Thyroid gland (tissue), 4 donors: ENCODE results near the gene PRAMEF12. TPM values are rescaled to one million over a fixed set of nuclear protein-coding genes. Genes with fewer than 3 reads are reported as not detected.
"Not testable (repeated sequence)": the region's sequence is repeated elsewhere in the genome, so short reads cannot be mapped to it uniquely, and the experiment has no call there.

Source experiments
- DNase-seq, 2 donors: peaks; one replicate each; pipeline ENCODE4 v3.0.0-alpha.2; 2019
- H3K27ac ChIP-seq, 3 donors: fragments of 200-600 bp; sonication (generic); 1 replicate in 2 of 3; 2 replicates in 1 of 3; pipeline ENCODE4 v1.5.1; 2016 to 2019; ENCODE audit warnings: mild to moderate bottlenecking in 1 of 3, moderate library complexity in 1 of 3
- H3K27me3 ChIP-seq: fragments of 200-600 bp; sonication (generic); one replicate; pipeline ENCODE4 v1.5.1; 2019
- H3K36me3 ChIP-seq, 2 donors: fragments of 200-600 bp; sonication (generic); one replicate each; pipeline ENCODE4 v1.5.1; 2016 to 2019
- H3K4me1 ChIP-seq, 2 donors: fragments of 200-600 bp; sonication (generic); one replicate each; pipeline ENCODE4 v1.5.1; 2017 to 2019
- H3K4me3 ChIP-seq, 3 donors: fragments of 200-600 bp; sonication (generic); replicated peaks in 1 of 3; 1 replicate in 2 of 3; 2 replicates in 1 of 3; pipeline ENCODE4 v1.5.1; 2016; ENCODE audit warnings: mild to moderate bottlenecking in 1 of 3
- H3K9me3 ChIP-seq: fragments of 200-600 bp; sonication (generic); one replicate; pipeline ENCODE4 v1.5.1; 2017
- POLR2A ChIP-seq, 2 donors: fragments of 450-650 bp; IDR thresholded peaks; one replicate each; pipeline ENCODE4 v1.6.1; 2017; ENCODE audit warnings: antibody characterized with exemption in 2 of 2, mild to moderate bottlenecking in 2 of 2, moderate library complexity in 1 of 2
- WGBS, 2 donors: methylation state at CpG; one replicate each; pipeline ENCODE4 v1.1.5; 2017; 5-methylcytosine and 5-hydroxymethylcytosine counted together
- intact Hi-C: fragments of 100-400 bp; cut with DNase I; formaldehyde crosslinking; loops from one replicate; pipeline ENCODE4 v1.15.1; 2023
- total RNA-seq, 4 donors: library from RNA; depleted of rRNA; stranded (reverse); fragments of >200 nt; gene quantifications; one replicate each; pipeline ENCODE4 v1.2.3, GENCODE V29; 2016
- TF ChIP-seq, protein P1 (sequence below), 6 experiments: fragments of 200-600 bp in 3 of 6; fragments of 450-650 bp in 3 of 6; sonication (generic) in 3 of 6; IDR thresholded peaks; one replicate each; pipeline ENCODE4 v1.5.1; 2016 to 2019; ENCODE audit warnings: antibody characterized with exemption in 6 of 6, mild to moderate bottlenecking in 2 of 6, inconsistent platforms in 1 of 6, moderate library complexity in 1 of 6

The PRAMEF12 gene
- total RNA-seq, 4 donors from 2014 or later: not detected

DNA sequence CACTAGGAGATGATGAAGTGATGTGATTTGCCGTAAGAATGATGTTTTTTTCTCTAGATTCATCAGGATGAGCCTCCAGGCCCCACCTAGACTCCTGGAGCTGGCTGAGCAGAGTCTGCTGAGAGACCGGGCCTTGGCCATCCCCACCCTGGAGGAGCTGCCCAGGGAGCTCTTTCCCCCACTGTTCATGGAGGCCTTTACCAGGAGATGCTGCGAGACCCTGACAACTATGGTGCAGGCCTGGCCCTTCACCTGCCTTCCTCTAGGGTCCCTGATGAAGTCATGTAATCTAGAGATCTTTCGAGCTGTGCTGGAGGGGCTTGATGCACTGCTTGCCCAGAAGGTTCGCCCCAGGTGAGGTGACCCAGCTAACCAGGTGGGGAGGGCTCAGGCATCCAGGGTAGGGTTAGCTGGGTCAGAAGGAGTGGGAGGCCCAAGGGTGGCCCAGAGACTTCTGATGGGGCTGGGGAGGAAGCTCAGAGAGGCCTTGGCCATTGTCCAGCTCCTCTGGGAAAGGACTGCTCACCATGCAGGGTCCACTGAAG lies 1.3 kb downstream of the PRAMEF12 start:
- TF ChIP-seq, protein P1, sequence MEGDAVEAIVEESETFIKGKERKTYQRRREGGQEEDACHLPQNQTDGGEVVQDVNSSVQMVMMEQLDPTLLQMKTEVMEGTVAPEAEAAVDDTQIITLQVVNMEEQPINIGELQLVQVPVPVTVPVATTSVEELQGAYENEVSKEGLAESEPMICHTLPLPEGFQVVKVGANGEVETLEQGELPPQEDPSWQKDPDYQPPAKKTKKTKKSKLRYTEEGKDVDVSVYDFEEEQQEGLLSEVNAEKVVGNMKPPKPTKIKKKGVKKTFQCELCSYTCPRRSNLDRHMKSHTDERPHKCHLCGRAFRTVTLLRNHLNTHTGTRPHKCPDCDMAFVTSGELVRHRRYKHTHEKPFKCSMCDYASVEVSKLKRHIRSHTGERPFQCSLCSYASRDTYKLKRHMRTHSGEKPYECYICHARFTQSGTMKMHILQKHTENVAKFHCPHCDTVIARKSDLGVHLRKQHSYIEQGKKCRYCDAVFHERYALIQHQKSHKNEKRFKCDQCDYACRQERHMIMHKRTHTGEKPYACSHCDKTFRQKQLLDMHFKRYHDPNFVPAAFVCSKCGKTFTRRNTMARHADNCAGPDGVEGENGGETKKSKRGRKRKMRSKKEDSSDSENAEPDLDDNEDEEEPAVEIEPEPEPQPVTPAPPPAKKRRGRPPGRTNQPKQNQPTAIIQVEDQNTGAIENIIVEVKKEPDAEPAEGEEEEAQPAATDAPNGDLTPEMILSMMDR (IDR thresholded peaks at IDR 0.05): no peak
- no peak for TF ChIP-seq POLR2A (IDR thresholded peaks at IDR 0.05)
- DNase-seq: no peak
- no peak overlapping the region for H3K27ac ChIP-seq
- H3K36me3 ChIP-seq: no peaks in the 10 kb centered on the region
- intact Hi-C loops: no loop called here
- H3K27me3 ChIP-seq: no peaks in the 10 kb centered on the region
- H3K4me3 ChIP-seq: no peak overlapping the region
- no peaks in the 10 kb centered on the region for H3K4me1 ChIP-seq
- WGBS, 2 donors: 91 to 94% methylated on average over 3 to 5 of the region's 5 CpGs
- H3K9me3 ChIP-seq: no peaks in the 10 kb centered on the region

DNA sequence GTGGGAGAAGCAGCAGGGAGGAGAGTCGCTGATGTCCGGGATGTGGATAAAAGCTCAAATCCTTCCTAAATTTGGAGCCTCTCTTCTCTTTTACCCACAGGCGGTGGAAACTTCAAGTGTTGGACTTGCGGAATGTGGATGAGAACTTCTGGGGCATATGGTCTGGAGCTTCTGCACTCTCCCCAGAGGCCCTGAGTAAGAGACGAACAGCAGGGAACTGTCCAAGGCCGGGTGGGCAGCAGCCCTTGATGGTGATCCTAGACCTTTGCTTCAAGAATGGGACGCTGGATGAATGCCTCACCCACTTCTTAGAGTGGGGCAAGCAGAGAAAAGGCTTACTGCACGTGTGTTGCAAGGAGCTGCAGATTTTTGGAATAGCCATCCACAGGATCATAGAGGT lies 1.9 kb downstream of the PRAMEF12 start:
- H3K27me3 ChIP-seq: no peaks in the 10 kb centered on the region
- TF ChIP-seq, protein P1 (IDR thresholded peaks at IDR 0.05): no peak
- TF ChIP-seq POLR2A (IDR thresholded peaks at IDR 0.05): no peak
- H3K4me1 ChIP-seq: no peaks in the 10 kb centered on the region
- no peak overlapping the region for H3K27ac ChIP-seq
- no peaks in the 10 kb centered on the region for H3K36me3 ChIP-seq
- whole genome bisulfite sequencing, 2 donors: 84 to 86% methylated on average over 8 of the region's 8 CpGs
- no peak overlapping the region for H3K4me3 ChIP-seq
- intact Hi-C loops: no loop called here
- no peak for DNase-seq
- H3K9me3 ChIP-seq: no peaks in the 10 kb centered on the region

DNA sequence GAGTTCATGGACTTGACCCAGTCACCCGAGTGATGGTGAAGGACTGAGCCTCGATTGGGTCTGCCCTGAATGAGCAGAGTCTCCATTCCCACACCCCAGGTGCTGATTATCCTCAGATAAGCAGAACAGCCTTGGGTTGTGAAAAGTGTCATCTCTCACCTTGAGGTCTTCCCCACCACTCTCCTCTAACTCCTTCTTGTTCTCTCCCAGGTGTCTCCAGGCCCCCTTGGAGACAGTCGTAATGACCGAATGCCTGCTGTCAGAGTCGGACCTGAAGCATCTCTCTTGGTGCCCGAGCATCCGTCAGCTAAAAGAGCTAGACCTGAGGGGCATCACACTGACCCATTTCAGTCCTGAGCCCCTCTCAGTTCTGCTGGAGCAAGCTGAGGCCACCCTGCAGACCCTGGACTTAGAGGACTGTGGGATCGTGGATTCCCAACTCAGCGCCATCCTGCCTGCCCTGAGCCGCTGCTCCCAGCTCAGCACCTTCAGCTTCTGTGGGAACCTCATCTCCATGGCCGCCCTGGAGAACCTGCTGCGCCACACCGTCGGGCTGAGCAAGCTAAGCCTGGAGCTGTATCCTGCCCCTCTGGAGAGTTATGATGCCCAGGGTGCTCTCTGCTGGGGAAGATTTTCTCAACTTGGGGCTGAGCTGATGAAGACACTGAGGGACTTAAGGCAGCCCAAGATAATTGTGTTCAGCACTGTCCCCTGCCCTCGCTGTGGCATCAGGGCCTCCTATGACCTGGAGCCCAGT lies 3.4 kb downstream of the PRAMEF12 start:
- intact Hi-C loops: no loop called here
- Histone ChIP-seq H3K27me3 (no peaks in the 10 kb centered on the region), H3K4me1 (no peaks in the 10 kb centered on the region), H3K4me3 (no peak overlapping the region), H3K36me3 (no peaks in the 10 kb centered on the region), H3K27ac (no peak overlapping the region), H3K9me3 (no peaks in the 10 kb centered on the region)
- WGBS, 2 donors: 91% methylated on average over 12 to 13 of the region's 15 CpGs
- TF ChIP-seq, protein P1 (IDR thresholded peaks at IDR 0.05): no peak
- TF ChIP-seq POLR2A (IDR thresholded peaks at IDR 0.05): no peak
- DNase-seq: no peak

DNA sequence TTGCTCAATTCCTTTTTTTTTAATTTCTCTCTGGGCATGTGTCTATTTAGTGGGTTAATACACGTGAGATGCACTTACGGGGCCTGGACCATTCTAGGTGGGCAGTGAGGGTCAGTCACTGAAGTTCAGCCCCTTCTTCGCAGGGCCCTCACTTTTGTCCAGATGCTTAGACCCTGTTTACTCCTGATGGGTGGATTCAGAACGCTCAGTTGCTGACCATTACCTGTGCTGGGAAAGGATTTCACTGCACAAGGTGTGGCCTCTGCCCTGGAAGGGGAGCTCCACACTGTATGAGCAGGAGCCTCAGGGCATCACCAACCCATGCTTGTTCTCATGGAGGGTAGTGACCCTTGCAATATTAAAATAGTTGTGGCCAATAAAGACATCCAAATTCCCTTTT lies 4.5 kb downstream of the PRAMEF12 start:
- intact Hi-C loops: no loop called here
- WGBS, 2 donors: 72 to 90% methylated on average over 4 of the region's 4 CpGs

DNA sequence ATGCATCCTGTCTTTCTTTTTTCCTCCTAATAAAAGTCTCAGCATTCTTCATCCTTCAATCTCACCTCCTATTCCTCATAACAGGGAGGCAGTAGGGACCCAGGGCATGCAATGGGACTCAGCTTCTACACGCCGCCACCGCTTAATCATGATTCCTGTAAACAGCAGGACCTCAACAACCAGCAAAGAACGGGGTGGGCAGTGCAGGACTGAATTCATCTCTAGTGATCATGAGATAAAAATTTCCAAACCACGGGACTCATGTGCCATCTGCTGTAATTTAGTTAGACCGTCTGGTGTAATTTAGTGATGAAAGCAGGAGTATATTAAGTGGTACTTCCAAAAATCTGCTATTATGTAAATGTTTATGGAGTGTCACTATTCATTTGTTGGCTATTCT lies 5.4 kb downstream of the PRAMEF12 start:
- 91 to 93% methylated on average over 6 of the region's 6 CpGs for WGBS, 2 donors
- no peaks in the 10 kb centered on the region for H3K4me1 ChIP-seq
- DNase-seq: no peak
- TF ChIP-seq POLR2A (IDR thresholded peaks at IDR 0.05): no peak
- TF ChIP-seq, protein P1 (IDR thresholded peaks at IDR 0.05): no peak
- H3K27ac ChIP-seq: no peak overlapping the region
- no peaks in the 10 kb centered on the region for H3K27me3 ChIP-seq
- no peaks in the 10 kb centered on the region for H3K36me3 ChIP-seq
- H3K4me3 ChIP-seq: no peak overlapping the region
- intact Hi-C loops: no loop called here
- H3K9me3 ChIP-seq: no peaks in the 10 kb centered on the region

More for the DNA sequence above, 4.5 kb downstream of the PRAMEF12 start:
- Histone ChIP-seq H3K27me3 (no peaks in the 10 kb centered on the region), H3K9me3 (no peaks in the 10 kb centered on the region), H3K4me3 (no peak overlapping the region), H3K4me1 (no peaks in the 10 kb centered on the region), H3K27ac (no peak overlapping the region), H3K36me3 (no peaks in the 10 kb centered on the region)
- DNase-seq: no peak
- TF ChIP-seq, protein P1 (IDR thresholded peaks at IDR 0.05): no peak
- TF ChIP-seq POLR2A (IDR thresholded peaks at IDR 0.05): no peak

DNA sequence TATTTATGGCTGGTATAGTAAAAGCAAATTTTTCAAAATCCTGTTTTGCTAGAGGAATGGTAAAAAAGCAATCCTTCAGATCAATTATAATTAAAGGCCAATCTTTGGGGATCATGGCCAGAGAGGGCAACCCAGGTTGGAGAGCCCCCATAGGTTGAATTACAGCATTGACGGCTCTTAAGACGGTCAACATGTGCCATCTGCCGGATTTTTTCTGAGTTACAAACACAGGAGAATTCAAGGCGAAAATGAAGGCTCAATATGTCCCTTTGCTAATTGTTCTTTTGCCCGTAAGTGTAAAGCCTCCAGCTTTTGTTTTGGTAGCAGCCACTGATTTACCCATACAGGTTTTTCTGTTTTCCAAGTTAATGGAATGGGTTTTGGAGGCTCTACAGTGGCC lies 8.0 kb downstream of the PRAMEF12 start:
- intact Hi-C loops, H3K4me3 ChIP-seq, H3K9me3 ChIP-seq, H3K27ac ChIP-seq, H3K4me1 ChIP-seq, DNase-seq, H3K27me3 ChIP-seq, H3K36me3 ChIP-seq: not testable (repeated sequence)
- 79 to 83% methylated on average over 5 of the region's 5 CpGs for WGBS, 2 donors
